DND-41 (cell line): ENCODE results near the gene ACTR1A.

Experiments used
- ATAC-seq: fragments of 200-7000 bp; cut with Tn5 transposase; 3 replicates; pipeline ENCODE4 v1.9.1; 2021; ENCODE audit warnings: low read depth; ENCODE audit not compliant: insufficient read depth
- DNase-seq: peaks from one replicate; pipeline ENCODE4 v3.0.0-alpha.2; 2020
- H2AFZ ChIP-seq: 2 replicates; pipeline ENCODE4 v1.6.0; 2012; ENCODE audit warnings: low read depth, low read length
- H3K27ac ChIP-seq: 2 replicates; pipeline ENCODE4 v1.5.1; 2012; ENCODE audit warnings: low read length, inconsistent platforms
- H3K27me3 ChIP-seq: fragments of 200-600 bp; sonication (generic); 2 replicates; pipeline ENCODE4 v1.6.0; 2012; ENCODE audit warnings: low read length, mild to moderate bottlenecking, inconsistent platforms; ENCODE audit not compliant: insufficient read depth, poor library complexity
- H3K36me3 ChIP-seq: 2 replicates; pipeline ENCODE4 v1.5.1; 2012; ENCODE audit warnings: low read length, inconsistent platforms; ENCODE audit not compliant: insufficient read depth
- H3K4me1 ChIP-seq: 2 replicates; pipeline ENCODE4 v1.5.1; 2012; ENCODE audit warnings: mild to moderate bottlenecking, low read length; ENCODE audit not compliant: insufficient read depth
- H3K4me2 ChIP-seq: 2 replicates; pipeline ENCODE4 v1.6.0; 2012; ENCODE audit warnings: mild to moderate bottlenecking, moderate library complexity, low read length, inconsistent platforms; ENCODE audit not compliant: insufficient read depth
- H3K4me3 ChIP-seq, 2 experiments: fragments of 200-600 bp in 1 of 2; shearing (Covaris generic) in 1 of 2; 2 replicates each; pipeline ENCODE4 v1.5.1; 2012 to 2016; ENCODE audit warnings: inconsistent platforms in 2 of 2, low read length in 2 of 2, mild to moderate bottlenecking in 2 of 2, low read depth in 1 of 2, moderate library complexity in 1 of 2
- H3K79me2 ChIP-seq: 2 replicates; pipeline ENCODE4 v1.6.0; 2012; ENCODE audit warnings: low read length, inconsistent platforms; ENCODE audit not compliant: insufficient read depth
- H3K9ac ChIP-seq: 2 replicates; pipeline ENCODE4 v1.6.0; 2012; ENCODE audit warnings: low read depth, mild to moderate bottlenecking, inconsistent platforms, low read length, moderate library complexity
- H3K9me3 ChIP-seq: 2 replicates; pipeline ENCODE4 v1.5.1; 2012; ENCODE audit warnings: low read length, moderate library complexity, mild to moderate bottlenecking, inconsistent platforms; ENCODE audit not compliant: insufficient read depth, severe bottlenecking
- H4K20me1 ChIP-seq: 2 replicates; pipeline ENCODE4 v1.6.0; 2012; ENCODE audit warnings: low read length; ENCODE audit not compliant: insufficient read depth
- EZH2 ChIP-seq: IDR thresholded peaks from 3 replicates; pipeline ENCODE4 v1.6.1; 2012; ENCODE audit warnings: borderline replicate concordance, low read depth, mild to moderate bottlenecking, moderate library complexity, low read length, inconsistent platforms; ENCODE audit not compliant: severe bottlenecking
- TF ChIP-seq, protein P1 (sequence below): IDR thresholded peaks from 2 replicates; pipeline ENCODE4 v1.5.1; 2012; ENCODE audit warnings: borderline replicate concordance, low read length, moderate library complexity, mild to moderate bottlenecking; ENCODE audit not compliant: poor library complexity, severe bottlenecking; ENCODE audit errors: extremely low read depth

Gene ACTR1A

DNA sequence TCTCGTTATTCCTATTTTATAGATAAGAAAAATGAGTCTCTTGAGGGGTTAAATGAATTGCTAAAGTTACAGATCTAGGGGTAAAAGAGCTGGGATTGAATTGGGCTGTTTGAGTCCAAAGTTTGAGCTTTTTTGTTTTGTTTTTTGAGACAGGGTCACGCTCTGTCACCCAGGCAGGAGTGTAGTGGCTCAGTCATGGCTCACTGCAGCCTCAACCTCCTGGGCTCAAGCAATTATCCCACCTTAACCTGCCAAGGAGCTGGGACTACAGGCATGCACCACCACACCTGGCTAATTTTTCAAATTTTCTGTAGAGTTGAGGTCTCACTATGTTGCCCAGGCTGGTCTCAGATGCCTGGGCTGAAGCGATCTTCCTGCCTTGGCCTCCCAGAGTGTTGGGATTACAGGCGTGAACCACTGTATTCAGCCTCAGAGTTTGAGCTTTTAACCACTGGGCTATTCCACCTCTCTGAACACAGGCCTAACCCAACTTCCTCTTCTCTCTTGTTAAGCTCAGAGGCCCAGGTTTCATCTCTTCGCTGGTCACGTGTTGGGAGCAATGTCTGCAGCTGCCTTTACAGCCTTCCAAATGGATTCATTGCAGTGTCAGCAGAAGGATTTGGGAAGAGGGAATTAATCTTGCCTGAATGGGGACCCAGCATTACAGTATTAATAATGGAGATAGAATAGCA lies 9.2 kb upstream of the ACTR1A start:
- Histone ChIP-seq H3K4me2 (no peak overlapping the region), H3K27ac (no peak overlapping the region), H3K79me2 (peaks cover 13% of the 10 kb centered on the region), H4K20me1 (0 out of 2 replicates have a peak, but pooled peaks cover 7% of the 10 kb centered on the region), H3K9ac (no peak overlapping the region), H3K4me1 (no peaks in the 10 kb centered on the region), H3K4me3 (no peak overlapping the region), H3K27me3 (no peaks in the 10 kb centered on the region), H3K36me3 (peaks cover 69% of the 10 kb centered on the region), H2AFZ (no peak overlapping the region), H3K9me3 (no peaks in the 10 kb centered on the region)
- TF ChIP-seq, protein P1, sequence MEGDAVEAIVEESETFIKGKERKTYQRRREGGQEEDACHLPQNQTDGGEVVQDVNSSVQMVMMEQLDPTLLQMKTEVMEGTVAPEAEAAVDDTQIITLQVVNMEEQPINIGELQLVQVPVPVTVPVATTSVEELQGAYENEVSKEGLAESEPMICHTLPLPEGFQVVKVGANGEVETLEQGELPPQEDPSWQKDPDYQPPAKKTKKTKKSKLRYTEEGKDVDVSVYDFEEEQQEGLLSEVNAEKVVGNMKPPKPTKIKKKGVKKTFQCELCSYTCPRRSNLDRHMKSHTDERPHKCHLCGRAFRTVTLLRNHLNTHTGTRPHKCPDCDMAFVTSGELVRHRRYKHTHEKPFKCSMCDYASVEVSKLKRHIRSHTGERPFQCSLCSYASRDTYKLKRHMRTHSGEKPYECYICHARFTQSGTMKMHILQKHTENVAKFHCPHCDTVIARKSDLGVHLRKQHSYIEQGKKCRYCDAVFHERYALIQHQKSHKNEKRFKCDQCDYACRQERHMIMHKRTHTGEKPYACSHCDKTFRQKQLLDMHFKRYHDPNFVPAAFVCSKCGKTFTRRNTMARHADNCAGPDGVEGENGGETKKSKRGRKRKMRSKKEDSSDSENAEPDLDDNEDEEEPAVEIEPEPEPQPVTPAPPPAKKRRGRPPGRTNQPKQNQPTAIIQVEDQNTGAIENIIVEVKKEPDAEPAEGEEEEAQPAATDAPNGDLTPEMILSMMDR: no peak
- no peak for TF ChIP-seq EZH2
- DNase-seq (no peak), ATAC-seq (no peak)

DNA sequence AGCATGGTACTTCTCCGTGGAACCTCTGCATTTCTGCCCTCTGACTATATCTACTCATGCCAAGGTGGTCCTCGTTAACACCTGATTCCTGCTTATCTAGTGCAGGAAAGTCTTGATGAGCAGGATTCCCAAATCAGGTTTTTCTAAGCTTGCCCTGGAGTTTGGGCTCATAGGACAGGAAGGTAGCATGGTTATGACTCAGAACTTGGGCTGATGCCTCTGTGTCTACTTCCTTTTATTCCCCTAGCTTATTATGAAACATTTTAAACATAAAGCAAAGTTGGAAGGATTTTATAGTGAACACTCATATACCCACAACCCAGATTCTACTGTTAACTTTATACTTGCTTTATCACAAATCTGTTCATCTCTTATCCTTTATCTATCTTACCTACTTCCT lies 6.9 kb upstream of the ACTR1A start:
- no peak overlapping the region for H3K27ac ChIP-seq
- peaks cover 32% of the 10 kb centered on the region for H3K79me2 ChIP-seq
- no peak overlapping the region for H2AFZ ChIP-seq
- H3K27me3 ChIP-seq: no peaks in the 10 kb centered on the region
- no peak overlapping the region for H3K4me2 ChIP-seq
- no peak overlapping the region for H3K9ac ChIP-seq
- no peaks in the 10 kb centered on the region for H3K9me3 ChIP-seq
- DNase-seq: no peak
- peaks cover 17% of the 10 kb centered on the region for H4K20me1 ChIP-seq
- H3K4me3 ChIP-seq: no peak overlapping the region
- H3K36me3 ChIP-seq: peaks cover 69% of the 10 kb centered on the region
- peaks cover 14% of the 10 kb centered on the region for H3K4me1 ChIP-seq
- TF ChIP-seq EZH2: no peak
- TF ChIP-seq, protein P1: no peak
- ATAC-seq: no peak

DNA sequence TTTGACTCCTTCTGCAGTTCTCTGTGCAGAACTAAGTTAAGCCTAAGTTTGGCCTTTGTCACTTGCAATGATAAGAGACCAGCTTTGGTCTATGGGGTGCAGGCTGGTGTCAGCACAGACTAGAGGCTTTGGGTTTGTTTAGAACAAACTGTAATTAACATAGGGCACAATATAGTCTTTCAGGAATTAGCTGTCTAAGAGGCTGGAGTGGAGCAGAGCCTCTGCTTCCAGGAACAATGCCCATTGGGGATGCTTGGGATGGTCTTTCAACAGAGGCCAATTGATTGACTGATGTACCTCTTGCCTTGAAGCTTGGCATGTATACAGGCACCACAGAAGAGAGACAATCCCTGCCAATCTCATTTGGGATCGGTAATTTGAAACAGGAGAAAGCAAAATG lies 6.0 kb upstream of the ACTR1A start:
- H3K4me1 ChIP-seq: peaks cover 15% of the 10 kb centered on the region
- H3K27ac ChIP-seq: no peak overlapping the region
- H3K4me3 ChIP-seq: no peak overlapping the region
- ATAC-seq (no peak), DNase-seq (no peak)
- H3K4me2 ChIP-seq: no peak overlapping the region
- no peaks in the 10 kb centered on the region for H3K27me3 ChIP-seq
- H4K20me1 ChIP-seq: peaks cover 19% of the 10 kb centered on the region
- peaks cover 63% of the 10 kb centered on the region for H3K36me3 ChIP-seq
- no peaks in the 10 kb centered on the region for H3K9me3 ChIP-seq
- no peak overlapping the region for H2AFZ ChIP-seq
- no peak overlapping the region for H3K9ac ChIP-seq
- H3K79me2 ChIP-seq: peaks cover 38% of the 10 kb centered on the region
- TF ChIP-seq EZH2: no peak
- TF ChIP-seq, protein P1: no peak

DNA sequence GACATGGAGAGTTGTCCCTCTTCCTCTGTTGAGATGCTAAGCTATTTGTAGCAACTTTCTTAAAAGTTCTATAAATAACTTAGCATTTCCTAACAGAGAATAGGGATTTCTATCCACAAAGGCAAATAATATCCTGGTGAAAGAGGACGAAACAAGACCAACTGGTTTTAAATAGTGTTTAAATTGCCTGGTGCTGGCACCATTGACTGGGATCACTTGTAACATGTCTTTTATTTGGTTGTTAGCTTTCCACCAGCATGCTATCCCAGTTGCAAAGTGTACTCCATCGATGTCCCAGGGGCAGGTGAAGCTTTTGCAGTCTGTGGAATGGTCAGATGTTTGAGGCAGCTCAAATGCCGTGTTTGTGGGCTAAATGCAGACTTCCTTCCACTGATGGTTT lies 5.0 kb upstream of the ACTR1A start:
- H3K27ac ChIP-seq: no peak overlapping the region

More for the DNA sequence above, 5.0 kb upstream of the ACTR1A start:
- Histone ChIP-seq H2AFZ (no peak overlapping the region), H3K4me3 (no peak overlapping the region), H4K20me1 (peaks cover 19% of the 10 kb centered on the region), H3K79me2 (peaks cover 38% of the 10 kb centered on the region), H3K9ac (no peak overlapping the region), H3K36me3 (peaks cover 54% of the 10 kb centered on the region), H3K9me3 (no peaks in the 10 kb centered on the region), H3K4me2 (no peak overlapping the region), H3K4me1 (peaks cover 23% of the 10 kb centered on the region), H3K27me3 (no peaks in the 10 kb centered on the region)
- ATAC-seq (no peak), DNase-seq (no peak)
- TF ChIP-seq, protein P1: no peak
- no peak for TF ChIP-seq EZH2
